NCI-H526 treated with DMSO at 0.1 percent for 48 hours (cell line): ENCODE measurements around the gene PPM1N.
A peak's percentile ranks its signal among the peaks of the same experiment; 100 is the strongest.

ENCODE experiments used
- DNase-seq: peaks from one replicate; lab custom pipeline; 2025; lab: John Stamatoyannopoulos, UW

Gene PPM1N

GRCh38 chr19:45498411-45499195 is at the start of gene PPM1N:
TSS of gene PPM1N (plus strand) at chr19:45498443. CDS start at chr19:45498473, 30 bp downstream.
- no peak for DNase-seq

- no peak for DNase-seq
Observed at GRCh38 chr19:45448887-45449299, 49.4 kb upstream of the PPM1N start.

- no peak for DNase-seq
Observed at GRCh38 chr19:45450012-45450333, 48.3 kb upstream of the PPM1N start.

- DNase-seq = no peak
Observed at GRCh38 chr19:45451131-45451849, 47.0 kb upstream of the PPM1N start.

- DNase-seq = no peak
Observed at GRCh38 chr19:45451850-45452387, 46.3 kb upstream of the PPM1N start.

- no peak for DNase-seq
Observed at GRCh38 chr19:45455707-45456499, 42.3 kb upstream of the PPM1N start.

- no peak for DNase-seq
Observed at GRCh38 chr19:45456500-45456815, 41.8 kb upstream of the PPM1N start.

GRCh38 chr19:45457776-45458175 is 40.5 kb upstream of the PPM1N start:
- no peak for DNase-seq

GRCh38 chr19:45460807-45461347 is 37.4 kb upstream of the PPM1N start:
- no peak for DNase-seq

- no peak for DNase-seq
Observed at GRCh38 chr19:45462174-45462573, 36.1 kb upstream of the PPM1N start.

- DNase-seq = no peak
Observed at GRCh38 chr19:45463241-45463640, 35.0 kb upstream of the PPM1N start.

- no peak for DNase-seq
Observed at GRCh38 chr19:45464274-45464673, 34.0 kb upstream of the PPM1N start.

GRCh38 chr19:45464852-45465441 is 33.3 kb upstream of the PPM1N start:
- no peak for DNase-seq

GRCh38 chr19:45467115-45467455 is 31.2 kb upstream of the PPM1N start:
- DNase-seq = no peak

- DNase-seq = peak; percentile 82
Observed at GRCh38 chr19:45467456-45468158, 30.6 kb upstream of the PPM1N start, which contains the start of gene FOSB. TSS of gene FOSB (plus strand) at chr19:45467996. CDS start at chr19:45468587, 591 bp downstream.

- DNase-seq = no peak
Observed at GRCh38 chr19:45468159-45468651, 30.0 kb upstream of the PPM1N start.

GRCh38 chr19:45468803-45469131 is 29.5 kb upstream of the PPM1N start:
- DNase-seq = no peak

GRCh38 chr19:45469132-45469944 is 28.9 kb upstream of the PPM1N start:
- peak; percentile 84 for DNase-seq

- no peak for DNase-seq
Observed at GRCh38 chr19:45469945-45470761, 28.1 kb upstream of the PPM1N start.

- no peak for DNase-seq
Observed at GRCh38 chr19:45470762-45471081, 27.5 kb upstream of the PPM1N start.
